Measurements from ENCODE around the gene RIPOR3. TPM values are rescaled to one million over a fixed set of nuclear protein-coding genes. Genes with fewer than 3 reads are reported as not detected.

The RIPOR3 gene
- total and polyA plus RNA-seq, 11 donors, result 2.4 to 20.7 (median 4.9) TPM

DNA sequence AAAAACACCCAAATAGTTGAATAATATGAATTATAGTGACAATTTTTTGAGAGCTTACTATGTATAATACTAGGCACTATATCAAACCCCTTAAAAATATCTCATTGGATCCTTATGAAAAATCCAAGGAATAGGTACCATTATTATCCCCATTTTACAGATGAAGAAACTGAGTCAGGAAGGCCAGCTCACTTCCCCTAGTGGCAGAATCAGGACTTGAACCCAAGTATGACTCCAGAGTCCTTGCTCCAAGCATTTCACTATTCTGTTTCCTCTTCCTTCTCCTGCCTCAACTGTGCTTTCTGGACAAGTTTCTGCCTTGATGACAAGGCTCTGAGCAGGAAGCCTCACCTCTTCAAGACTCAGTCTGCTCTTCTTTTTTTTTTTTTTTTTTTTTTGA, 29.2 kb upstream of the RIPOR3 start:
- H3K27me3 ChIP-seq, result no peaks in the 10 kb centered on the region
- H3K4me1 ChIP-seq, result peaks cover 0 to 32% (median 14%) of the 10 kb centered on the region in 12 donors
- ATAC-seq (no peak), DNase-seq (no peak)
- no peak for TF ChIP-seq POLR2A (IDR thresholded peaks at IDR 0.05)
- TF ChIP-seq, protein P1, sequence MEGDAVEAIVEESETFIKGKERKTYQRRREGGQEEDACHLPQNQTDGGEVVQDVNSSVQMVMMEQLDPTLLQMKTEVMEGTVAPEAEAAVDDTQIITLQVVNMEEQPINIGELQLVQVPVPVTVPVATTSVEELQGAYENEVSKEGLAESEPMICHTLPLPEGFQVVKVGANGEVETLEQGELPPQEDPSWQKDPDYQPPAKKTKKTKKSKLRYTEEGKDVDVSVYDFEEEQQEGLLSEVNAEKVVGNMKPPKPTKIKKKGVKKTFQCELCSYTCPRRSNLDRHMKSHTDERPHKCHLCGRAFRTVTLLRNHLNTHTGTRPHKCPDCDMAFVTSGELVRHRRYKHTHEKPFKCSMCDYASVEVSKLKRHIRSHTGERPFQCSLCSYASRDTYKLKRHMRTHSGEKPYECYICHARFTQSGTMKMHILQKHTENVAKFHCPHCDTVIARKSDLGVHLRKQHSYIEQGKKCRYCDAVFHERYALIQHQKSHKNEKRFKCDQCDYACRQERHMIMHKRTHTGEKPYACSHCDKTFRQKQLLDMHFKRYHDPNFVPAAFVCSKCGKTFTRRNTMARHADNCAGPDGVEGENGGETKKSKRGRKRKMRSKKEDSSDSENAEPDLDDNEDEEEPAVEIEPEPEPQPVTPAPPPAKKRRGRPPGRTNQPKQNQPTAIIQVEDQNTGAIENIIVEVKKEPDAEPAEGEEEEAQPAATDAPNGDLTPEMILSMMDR (IDR thresholded peaks at IDR 0.05), result peak in 2 of 12 donors; percentile 6 to 9
- H3K9me3 ChIP-seq, result no peaks in the 10 kb centered on the region
- peak overlapping the region in 2 of 12 donors; percentile 3 to 86 for H3K27ac ChIP-seq
- intact Hi-C loops (cut with DNase I), result loop anchor here in 1 of 10 donors (5.0 kb wide), 2 partner anchors 63 to 93 kb away; no protein-coding TSS in a partner anchor
- H3K36me3 ChIP-seq, result no peaks in the 10 kb centered on the region
- no peak overlapping the region for H3K4me3 ChIP-seq

DNA sequence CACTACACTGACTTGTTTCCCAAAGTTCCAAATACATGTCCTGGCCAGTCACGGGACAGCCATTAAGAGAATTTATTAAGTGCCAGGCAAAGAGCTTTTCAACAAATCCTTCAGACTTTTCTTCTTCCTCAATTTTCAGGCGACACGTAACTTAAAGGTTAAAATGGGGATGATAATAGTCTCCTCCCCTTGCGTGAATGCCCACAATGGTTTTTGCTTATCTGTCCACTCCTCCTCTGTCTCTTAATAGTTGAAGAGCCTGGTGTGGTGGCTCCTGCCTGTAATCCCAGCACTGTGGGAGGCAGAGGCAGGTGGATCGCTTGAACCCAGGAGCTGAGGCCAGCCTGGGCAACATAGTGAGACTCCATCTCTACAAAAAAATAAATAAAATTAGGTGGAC, 28.7 kb upstream of the RIPOR3 start:
- no peak overlapping the region for H3K4me3 ChIP-seq
- ATAC-seq (no peak), DNase-seq (no peak)
- WGBS, 4 donors, result 65 to 79% (median 78%) methylated on average over 5 of the region's 5 CpGs
- H3K36me3 ChIP-seq, result no peaks in the 10 kb centered on the region
- H3K27ac ChIP-seq, result peak overlapping the region in 2 of 12 donors; percentile 3 to 28
- H3K4me1 ChIP-seq, result peaks cover 0 to 27% (median 11%) of the 10 kb centered on the region in 12 donors
- TF ChIP-seq, protein P1 (IDR thresholded peaks at IDR 0.05), result no peak
- TF ChIP-seq POLR2A (IDR thresholded peaks at IDR 0.05), result no peak
- H3K27me3 ChIP-seq, result no peaks in the 10 kb centered on the region
- no peaks in the 10 kb centered on the region for H3K9me3 ChIP-seq
- intact Hi-C loops (cut with DNase I), result loop anchor here in 1 of 10 donors (5.0 kb wide), 2 partner anchors 63 to 93 kb away; no protein-coding TSS in a partner anchor

DNA sequence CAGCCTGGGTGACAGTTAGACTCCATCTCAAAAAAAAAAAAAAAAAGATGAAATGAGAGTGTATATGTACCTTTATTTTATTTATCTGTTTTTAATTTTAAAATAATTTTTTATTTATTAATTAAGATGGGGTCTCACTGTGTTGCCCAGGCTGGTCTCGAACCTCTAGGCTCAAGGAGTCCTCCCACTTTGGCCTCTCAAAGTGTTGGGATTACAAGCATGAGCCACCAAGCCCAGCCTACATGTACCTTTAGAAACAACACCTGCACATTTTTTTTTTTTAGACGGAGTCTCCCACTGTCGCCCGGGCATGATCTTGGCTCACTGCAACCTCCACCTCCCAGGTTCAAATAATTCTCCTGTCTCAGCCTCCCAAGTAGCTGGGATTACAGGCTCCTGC, 28.0 kb upstream of the RIPOR3 start:
- H3K27ac ChIP-seq, result peak overlapping the region in 1 of 12 donors; percentile 3
- H3K9me3 ChIP-seq, result no peaks in the 10 kb centered on the region
- 95 to 98% (median 96%) methylated on average over 4 of the region's 4 CpGs for WGBS, 4 donors
- no peak for DNase-seq
- intact Hi-C loops (cut with DNase I), result loop anchor here in 2 of 10 donors (10.0 kb wide), 2 partner anchors 55 to 95 kb away; no protein-coding TSS in a partner anchor
- ATAC-seq, result no peak
- H3K36me3 ChIP-seq, result no peaks in the 10 kb centered on the region
- H3K27me3 ChIP-seq, result no peaks in the 10 kb centered on the region
- no peak for TF ChIP-seq POLR2A (IDR thresholded peaks at IDR 0.05)
- TF ChIP-seq, protein P1 (IDR thresholded peaks at IDR 0.05), result no peak
- no peak overlapping the region for H3K4me3 ChIP-seq
- H3K4me1 ChIP-seq, result peaks cover 0 to 20% (median 4%) of the 10 kb centered on the region in 12 donors

DNA sequence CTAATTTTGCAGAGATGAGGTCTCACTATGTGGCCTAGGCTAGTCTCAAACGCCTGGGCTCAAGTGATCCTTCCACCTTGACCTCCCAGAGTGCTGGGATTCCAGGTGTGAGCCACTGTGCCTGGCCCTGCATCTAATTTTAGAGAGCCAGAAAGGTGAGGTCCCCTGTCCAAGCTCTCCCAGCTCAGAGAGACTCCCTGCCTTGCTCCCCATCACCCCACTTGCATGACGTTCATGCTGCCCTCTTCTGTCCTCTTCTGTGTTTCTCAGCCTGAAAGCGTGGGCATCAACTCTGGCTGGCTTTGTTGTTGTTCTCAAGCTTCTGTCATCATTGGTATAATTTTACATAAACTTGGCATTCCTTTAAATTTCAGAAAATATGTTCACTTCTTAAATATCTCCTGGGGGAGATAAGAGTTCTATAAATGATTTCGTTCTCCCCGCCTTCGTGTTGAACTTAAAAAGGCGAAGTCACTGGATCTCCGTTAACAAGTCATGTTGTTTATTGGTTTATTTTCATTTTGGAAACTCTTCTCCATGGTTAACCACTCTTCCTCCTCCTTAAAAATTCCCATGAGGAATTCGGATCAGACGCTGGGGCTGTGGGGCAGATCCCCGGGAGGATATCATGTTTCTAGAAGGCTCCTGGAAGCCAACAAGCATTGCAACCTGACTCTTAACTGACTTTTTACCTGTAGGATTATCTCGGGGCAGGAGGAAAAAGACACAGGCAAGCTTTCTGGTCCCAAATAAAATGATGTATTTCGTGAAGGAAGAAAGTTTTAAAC, 26.8 kb upstream of the RIPOR3 start:
- no peak for ATAC-seq
- H3K27ac ChIP-seq, result no peak overlapping the region
- no peaks in the 10 kb centered on the region for H3K9me3 ChIP-seq
- 60 to 65% (median 63%) methylated on average over 13 of the region's 13 CpGs for WGBS, 4 donors
- TF ChIP-seq, protein P1 (IDR thresholded peaks at IDR 0.05), result peak in 2 of 12 donors; percentile 9 to 10
- no peak for TF ChIP-seq POLR2A (IDR thresholded peaks at IDR 0.05)
- no peaks in the 10 kb centered on the region for H3K36me3 ChIP-seq
- intact Hi-C loops (cut with DNase I), result loop anchor here in 3 of 10 donors (2.0 to 10.0 kb wide), 3 partner anchors 27 to 93 kb away; no protein-coding TSS in a partner anchor
- no peak for DNase-seq
- H3K4me1 ChIP-seq, result peaks cover 0 to 16% (median 1%) of the 10 kb centered on the region in 12 donors
- H3K4me3 ChIP-seq, result no peak overlapping the region
- no peaks in the 10 kb centered on the region for H3K27me3 ChIP-seq
